ENCODE data around the gene CHSY1. TPM values are rescaled to one million over a fixed set of nuclear protein-coding genes. Genes with fewer than 3 reads are reported as not detected.

CHSY1 gene
- total and polyA plus RNA-seq, 10 of the 15 experiments (the other 5 are each of a cell fraction or from before 2014, with no cell fraction given), result 1.4 to 31.2 (median 10.5) TPM

DNA sequence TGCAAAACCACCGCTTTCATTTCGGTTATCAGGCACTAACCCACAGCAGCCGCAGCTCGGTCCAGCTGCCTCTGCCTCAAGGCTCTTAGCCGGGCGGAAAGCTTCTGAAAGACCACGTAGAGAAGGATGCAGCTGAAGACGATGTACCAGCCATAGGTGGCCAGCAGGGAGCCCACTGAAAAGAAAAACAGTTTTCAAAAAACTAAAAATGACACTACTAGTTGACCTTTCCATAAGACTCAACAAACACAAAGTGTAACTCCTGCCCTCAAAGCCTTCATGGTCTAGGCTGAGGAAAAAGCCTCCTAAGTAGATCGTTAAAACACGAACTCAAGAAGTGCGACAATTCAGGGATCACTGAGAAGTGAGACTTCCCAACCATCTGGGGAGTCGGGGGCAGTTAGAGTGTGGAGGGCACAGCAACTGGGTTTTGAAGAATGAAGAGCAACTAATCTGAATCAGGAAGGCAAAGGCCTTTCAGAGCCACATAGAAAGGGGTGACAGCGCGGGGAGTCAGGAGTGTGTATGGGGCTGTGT is 24.7 kb upstream of the CHSY1 start (continued):
- TF ChIP-seq, protein P1, sequence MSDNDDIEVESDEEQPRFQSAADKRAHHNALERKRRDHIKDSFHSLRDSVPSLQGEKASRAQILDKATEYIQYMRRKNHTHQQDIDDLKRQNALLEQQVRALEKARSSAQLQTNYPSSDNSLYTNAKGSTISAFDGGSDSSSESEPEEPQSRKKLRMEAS (IDR thresholded peaks at IDR 0.05; ENCODE audit: low read depth, low read length), result no peak
- TF ChIP-seq NR2C2 (IDR thresholded peaks at IDR 0.05; ENCODE audit: borderline replicate concordance, control insufficient read depth, insufficient read length, low read depth), result no peak
- TF ChIP-seq CBX3 (IDR thresholded peaks at IDR 0.05; ENCODE audit: borderline replicate concordance, low read depth), result no peak
- no peak for TF ChIP-seq RB1 (IDR thresholded peaks at IDR 0.05; ENCODE audit: borderline replicate concordance)
- TF ChIP-seq NFXL1 (IDR thresholded peaks at IDR 0.05; ENCODE audit: borderline replicate concordance), result no peak
- no peak for TF ChIP-seq HDAC6 (IDR thresholded peaks at IDR 0.05; ENCODE audit: unreplicated experiment)
- TF ChIP-seq TBL1XR1 (IDR thresholded peaks at IDR 0.05; ENCODE audit: low read depth, low read length), result no peak
- TF ChIP-seq SIN3A (IDR thresholded peaks at IDR 0.05; ENCODE audit: low read depth, low read length), result peak; percentile 46; the same call in 1 of the 2 replicates
- TF ChIP-seq FOXK2 (IDR thresholded peaks at IDR 0.05), result no peak
- no peak for TF ChIP-seq EED (IDR thresholded peaks at IDR 0.05; ENCODE audit: low read depth)
- no peak for TF ChIP-seq CEBPB (IDR thresholded peaks at IDR 0.05; ENCODE audit: borderline replicate concordance in 1 of 2, low read depth in 2 of 2, low read length in 2 of 2)
- TF ChIP-seq RELA (IDR thresholded peaks at IDR 0.05; ENCODE audit: borderline replicate concordance, partially characterized antibody), result no peak
- TF ChIP-seq, protein P2, sequence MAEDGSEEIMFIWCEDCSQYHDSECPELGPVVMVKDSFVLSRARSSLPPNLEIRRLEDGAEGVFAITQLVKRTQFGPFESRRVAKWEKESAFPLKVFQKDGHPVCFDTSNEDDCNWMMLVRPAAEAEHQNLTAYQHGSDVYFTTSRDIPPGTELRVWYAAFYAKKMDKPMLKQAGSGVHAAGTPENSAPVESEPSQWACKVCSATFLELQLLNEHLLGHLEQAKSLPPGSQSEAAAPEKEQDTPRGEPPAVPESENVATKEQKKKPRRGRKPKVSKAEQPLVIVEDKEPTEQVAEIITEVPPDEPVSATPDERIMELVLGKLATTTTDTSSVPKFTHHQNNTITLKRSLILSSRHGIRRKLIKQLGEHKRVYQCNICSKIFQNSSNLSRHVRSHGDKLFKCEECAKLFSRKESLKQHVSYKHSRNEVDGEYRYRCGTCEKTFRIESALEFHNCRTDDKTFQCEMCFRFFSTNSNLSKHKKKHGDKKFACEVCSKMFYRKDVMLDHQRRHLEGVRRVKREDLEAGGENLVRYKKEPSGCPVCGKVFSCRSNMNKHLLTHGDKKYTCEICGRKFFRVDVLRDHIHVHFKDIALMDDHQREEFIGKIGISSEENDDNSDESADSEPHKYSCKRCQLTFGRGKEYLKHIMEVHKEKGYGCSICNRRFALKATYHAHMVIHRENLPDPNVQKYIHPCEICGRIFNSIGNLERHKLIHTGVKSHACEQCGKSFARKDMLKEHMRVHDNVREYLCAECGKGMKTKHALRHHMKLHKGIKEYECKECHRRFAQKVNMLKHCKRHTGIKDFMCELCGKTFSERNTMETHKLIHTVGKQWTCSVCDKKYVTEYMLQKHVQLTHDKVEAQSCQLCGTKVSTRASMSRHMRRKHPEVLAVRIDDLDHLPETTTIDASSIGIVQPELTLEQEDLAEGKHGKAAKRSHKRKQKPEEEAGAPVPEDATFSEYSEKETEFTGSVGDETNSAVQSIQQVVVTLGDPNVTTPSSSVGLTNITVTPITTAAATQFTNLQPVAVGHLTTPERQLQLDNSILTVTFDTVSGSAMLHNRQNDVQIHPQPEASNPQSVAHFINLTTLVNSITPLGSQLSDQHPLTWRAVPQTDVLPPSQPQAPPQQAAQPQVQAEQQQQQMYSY (CRISPR knock-in tag; IDR thresholded peaks at IDR 0.05), result no peak
- 0 out of 2 replicates have a peak, but pooled peaks have one; percentile 22 for TF ChIP-seq TCF3 (IDR thresholded peaks at IDR 0.05; ENCODE audit: borderline replicate concordance, insufficient read depth, low read depth, low read length)
- 0 out of 2 replicates have a peak, but pooled peaks have one; percentile 32 for TF ChIP-seq BCL11A (IDR thresholded peaks at IDR 0.05; ENCODE audit: low read depth, low read length)
- no peak for TF ChIP-seq HDGF (IDR thresholded peaks at IDR 0.05)
- no peak for TF ChIP-seq ZNF24 (IDR thresholded peaks at IDR 0.05)
- TF ChIP-seq, protein P3, sequence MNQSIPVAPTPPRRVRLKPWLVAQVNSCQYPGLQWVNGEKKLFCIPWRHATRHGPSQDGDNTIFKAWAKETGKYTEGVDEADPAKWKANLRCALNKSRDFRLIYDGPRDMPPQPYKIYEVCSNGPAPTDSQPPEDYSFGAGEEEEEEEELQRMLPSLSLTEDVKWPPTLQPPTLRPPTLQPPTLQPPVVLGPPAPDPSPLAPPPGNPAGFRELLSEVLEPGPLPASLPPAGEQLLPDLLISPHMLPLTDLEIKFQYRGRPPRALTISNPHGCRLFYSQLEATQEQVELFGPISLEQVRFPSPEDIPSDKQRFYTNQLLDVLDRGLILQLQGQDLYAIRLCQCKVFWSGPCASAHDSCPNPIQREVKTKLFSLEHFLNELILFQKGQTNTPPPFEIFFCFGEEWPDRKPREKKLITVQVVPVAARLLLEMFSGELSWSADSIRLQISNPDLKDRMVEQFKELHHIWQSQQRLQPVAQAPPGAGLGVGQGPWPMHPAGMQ (IDR thresholded peaks at IDR 0.05; ENCODE audit: borderline replicate concordance), result no peak
- no peak for TF ChIP-seq MXI1 (IDR thresholded peaks at IDR 0.05; ENCODE audit: low read depth, low read length)
- TF ChIP-seq SMAD1 (IDR thresholded peaks at IDR 0.05; ENCODE audit: low read depth, partially characterized antibody), result no peak
- TF ChIP-seq POU2F2 (IDR thresholded peaks at IDR 0.05; ENCODE audit: borderline replicate concordance, low read depth, low read length), result no peak
- TF ChIP-seq JUNB (IDR thresholded peaks at IDR 0.05), result no peak
- TF ChIP-seq POLR2A (IDR thresholded peaks at IDR 0.05; ENCODE audit: low read depth, low read length), result no peak
- TF ChIP-seq CHD2 (IDR thresholded peaks at IDR 0.05; ENCODE audit: borderline replicate concordance, low read depth, low read length), result no peak
- no peak for TF ChIP-seq GATAD2B (conservative IDR thresholded peaks at IDR 0.05; ENCODE audit: low read depth)
- TF ChIP-seq SMAD5 (IDR thresholded peaks at IDR 0.05; ENCODE audit: low read depth), result no peak

Measured in GM12878 (cell line).